ENCODE results near the gene PTGER4.

Gene PTGER4

GRCh38 chr5:40736103-40736875 lies 56.6 kb downstream of the PTGER4 start:
- peak; percentile 82 for ATAC-seq (ENCODE audit: insufficient read depth, low read depth)
- no peak overlapping the region for H3K4me2 ChIP-seq (ENCODE audit: insufficient read depth, low read length)
- no peak for DNase-seq

GRCh38 chr5:40738502-40738901 lies 58.8 kb downstream of the PTGER4 start:
- Histone ChIP-seq H3K4me1 (ENCODE audit: insufficient read depth, low read length) (peaks cover 22% of the 10 kb centered on the region), H3K36me3 (ENCODE audit: insufficient read depth, low read length) (peaks cover 42% of the 10 kb centered on the region), H4K20me1 (ENCODE audit: insufficient read depth, low read length) (no peaks in the 10 kb centered on the region), H3K9me3 (ENCODE audit: insufficient read depth, low read length, severe bottlenecking) (no peaks in the 10 kb centered on the region), H3K27me3 (ENCODE audit: insufficient read depth, low read length, poor library complexity) (no peaks in the 10 kb centered on the region), H2AFZ (ENCODE audit: low read depth, low read length) (no peak overlapping the region), H3K4me2 (ENCODE audit: insufficient read depth, low read length) (no peak overlapping the region), H3K27ac (ENCODE audit: low read length) (no peak overlapping the region), H3K9ac (ENCODE audit: low read depth, low read length) (no peak overlapping the region), H3K4me3 (ENCODE audit: low read depth in 1 of 2, low read length in 2 of 2) (no peak overlapping the region), H3K79me2 (ENCODE audit: insufficient read depth, low read length) (peaks cover 46% of the 10 kb centered on the region)
- TF ChIP-seq, protein P1, sequence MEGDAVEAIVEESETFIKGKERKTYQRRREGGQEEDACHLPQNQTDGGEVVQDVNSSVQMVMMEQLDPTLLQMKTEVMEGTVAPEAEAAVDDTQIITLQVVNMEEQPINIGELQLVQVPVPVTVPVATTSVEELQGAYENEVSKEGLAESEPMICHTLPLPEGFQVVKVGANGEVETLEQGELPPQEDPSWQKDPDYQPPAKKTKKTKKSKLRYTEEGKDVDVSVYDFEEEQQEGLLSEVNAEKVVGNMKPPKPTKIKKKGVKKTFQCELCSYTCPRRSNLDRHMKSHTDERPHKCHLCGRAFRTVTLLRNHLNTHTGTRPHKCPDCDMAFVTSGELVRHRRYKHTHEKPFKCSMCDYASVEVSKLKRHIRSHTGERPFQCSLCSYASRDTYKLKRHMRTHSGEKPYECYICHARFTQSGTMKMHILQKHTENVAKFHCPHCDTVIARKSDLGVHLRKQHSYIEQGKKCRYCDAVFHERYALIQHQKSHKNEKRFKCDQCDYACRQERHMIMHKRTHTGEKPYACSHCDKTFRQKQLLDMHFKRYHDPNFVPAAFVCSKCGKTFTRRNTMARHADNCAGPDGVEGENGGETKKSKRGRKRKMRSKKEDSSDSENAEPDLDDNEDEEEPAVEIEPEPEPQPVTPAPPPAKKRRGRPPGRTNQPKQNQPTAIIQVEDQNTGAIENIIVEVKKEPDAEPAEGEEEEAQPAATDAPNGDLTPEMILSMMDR (IDR thresholded peaks at IDR 0.05; ENCODE audit: borderline replicate concordance, extremely low read depth, low read length, poor library complexity, severe bottlenecking), result no peak
- no peak for TF ChIP-seq EZH2 (IDR thresholded peaks at IDR 0.05; ENCODE audit: borderline replicate concordance, low read depth, low read length, severe bottlenecking)
- no peak for DNase-seq
- ATAC-seq (ENCODE audit: insufficient read depth, low read depth), result no peak

More at GRCh38 chr5:40736103-40736875, 56.6 kb downstream of the PTGER4 start:
- peaks cover 26% of the 10 kb centered on the region for H3K36me3 ChIP-seq (ENCODE audit: insufficient read depth, low read length)
- peak overlapping the region; percentile 6 for H3K27ac ChIP-seq (ENCODE audit: low read length)
- no peak overlapping the region for H3K9ac ChIP-seq (ENCODE audit: low read depth, low read length)
- no peaks in the 10 kb centered on the region for H3K9me3 ChIP-seq (ENCODE audit: insufficient read depth, low read length, severe bottlenecking)
- H3K4me3 ChIP-seq (ENCODE audit: low read depth in 1 of 2, low read length in 2 of 2), result no peak overlapping the region
- H3K79me2 ChIP-seq (ENCODE audit: insufficient read depth, low read length), result peaks cover 53% of the 10 kb centered on the region
- H3K4me1 ChIP-seq (ENCODE audit: insufficient read depth, low read length), result peaks cover 22% of the 10 kb centered on the region
- no peaks in the 10 kb centered on the region for H4K20me1 ChIP-seq (ENCODE audit: insufficient read depth, low read length)
- TF ChIP-seq EZH2 (IDR thresholded peaks at IDR 0.05; ENCODE audit: borderline replicate concordance, low read depth, low read length, severe bottlenecking), result no peak
- TF ChIP-seq, protein P1 (IDR thresholded peaks at IDR 0.05; ENCODE audit: borderline replicate concordance, extremely low read depth, low read length, poor library complexity, severe bottlenecking), result peak; percentile 83
- no peak overlapping the region for H2AFZ ChIP-seq (ENCODE audit: low read depth, low read length)
- no peaks in the 10 kb centered on the region for H3K27me3 ChIP-seq (ENCODE audit: insufficient read depth, low read length, poor library complexity)
